DND-41 (cell line): ENCODE results near the gene CERKL.

Experiments
- ATAC-seq: fragments of 200-7000 bp; cut with Tn5 transposase; 3 replicates; pipeline ENCODE4 v1.9.1; 2021; ENCODE audit warnings: low read depth; ENCODE audit not compliant: insufficient read depth
- DNase-seq: peaks from one replicate; pipeline ENCODE4 v3.0.0-alpha.2; 2020
- H2AFZ ChIP-seq: 2 replicates; pipeline ENCODE4 v1.6.0; 2012; ENCODE audit warnings: low read depth, low read length
- H3K27ac ChIP-seq: 2 replicates; pipeline ENCODE4 v1.5.1; 2012; ENCODE audit warnings: low read length, inconsistent platforms
- H3K27me3 ChIP-seq: fragments of 200-600 bp; sonication (generic); 2 replicates; pipeline ENCODE4 v1.6.0; 2012; ENCODE audit warnings: low read length, mild to moderate bottlenecking, inconsistent platforms; ENCODE audit not compliant: insufficient read depth, poor library complexity
- H3K36me3 ChIP-seq: 2 replicates; pipeline ENCODE4 v1.5.1; 2012; ENCODE audit warnings: low read length, inconsistent platforms; ENCODE audit not compliant: insufficient read depth
- H3K4me1 ChIP-seq: 2 replicates; pipeline ENCODE4 v1.5.1; 2012; ENCODE audit warnings: mild to moderate bottlenecking, low read length; ENCODE audit not compliant: insufficient read depth
- H3K4me2 ChIP-seq: 2 replicates; pipeline ENCODE4 v1.6.0; 2012; ENCODE audit warnings: mild to moderate bottlenecking, moderate library complexity, low read length, inconsistent platforms; ENCODE audit not compliant: insufficient read depth
- H3K4me3 ChIP-seq, 2 experiments: fragments of 200-600 bp in 1 of 2; shearing (Covaris generic) in 1 of 2; 2 replicates each; pipeline ENCODE4 v1.5.1; 2012 to 2016; ENCODE audit warnings: inconsistent platforms in 2 of 2, low read length in 2 of 2, mild to moderate bottlenecking in 2 of 2, low read depth in 1 of 2, moderate library complexity in 1 of 2
- H3K79me2 ChIP-seq: 2 replicates; pipeline ENCODE4 v1.6.0; 2012; ENCODE audit warnings: low read length, inconsistent platforms; ENCODE audit not compliant: insufficient read depth
- H3K9ac ChIP-seq: 2 replicates; pipeline ENCODE4 v1.6.0; 2012; ENCODE audit warnings: low read depth, mild to moderate bottlenecking, inconsistent platforms, low read length, moderate library complexity
- H3K9me3 ChIP-seq: 2 replicates; pipeline ENCODE4 v1.5.1; 2012; ENCODE audit warnings: low read length, moderate library complexity, mild to moderate bottlenecking, inconsistent platforms; ENCODE audit not compliant: insufficient read depth, severe bottlenecking
- H4K20me1 ChIP-seq: 2 replicates; pipeline ENCODE4 v1.6.0; 2012; ENCODE audit warnings: low read length; ENCODE audit not compliant: insufficient read depth
- EZH2 ChIP-seq: IDR thresholded peaks from 3 replicates; pipeline ENCODE4 v1.6.1; 2012; ENCODE audit warnings: borderline replicate concordance, low read depth, mild to moderate bottlenecking, moderate library complexity, low read length, inconsistent platforms; ENCODE audit not compliant: severe bottlenecking
- TF ChIP-seq, protein P1 (sequence below): IDR thresholded peaks from 2 replicates; pipeline ENCODE4 v1.5.1; 2012; ENCODE audit warnings: borderline replicate concordance, low read length, moderate library complexity, mild to moderate bottlenecking; ENCODE audit not compliant: poor library complexity, severe bottlenecking; ENCODE audit errors: extremely low read depth

The CERKL gene

DNA sequence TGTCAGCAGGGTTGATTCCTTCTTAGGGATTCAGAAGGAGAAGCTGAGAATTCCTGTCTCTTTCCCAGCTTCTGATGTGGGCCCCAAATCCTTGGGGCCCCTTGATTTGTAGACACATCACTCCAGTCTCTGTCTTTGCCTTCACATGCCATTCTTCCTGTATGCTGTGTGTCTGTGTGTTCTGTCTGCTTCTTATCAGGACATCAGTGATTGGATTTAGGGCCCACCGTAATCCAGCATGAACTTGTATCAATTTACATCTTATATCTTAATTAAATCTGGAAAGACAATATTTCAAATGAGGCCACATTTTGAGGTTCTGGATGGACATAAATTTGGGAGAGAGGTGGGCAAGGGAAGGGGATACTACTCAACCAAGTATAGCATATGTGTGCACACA is 13.7 kb upstream of the CERKL start:
- ATAC-seq, result no peak
- no peaks in the 10 kb centered on the region for H4K20me1 ChIP-seq
- no peak overlapping the region for H3K27ac ChIP-seq
- H3K79me2 ChIP-seq, result no peaks in the 10 kb centered on the region
- DNase-seq, result no peak
- H3K4me1 ChIP-seq, result no peaks in the 10 kb centered on the region
- no peak overlapping the region for H3K4me3 ChIP-seq
- H3K27me3 ChIP-seq, result peaks cover 5% of the 10 kb centered on the region
- TF ChIP-seq EZH2, result no peak
- no peak overlapping the region for H2AFZ ChIP-seq
- no peak overlapping the region for H3K9ac ChIP-seq
- H3K4me2 ChIP-seq, result no peak overlapping the region
- H3K36me3 ChIP-seq, result no peaks in the 10 kb centered on the region
- H3K9me3 ChIP-seq, result no peaks in the 10 kb centered on the region

DNA sequence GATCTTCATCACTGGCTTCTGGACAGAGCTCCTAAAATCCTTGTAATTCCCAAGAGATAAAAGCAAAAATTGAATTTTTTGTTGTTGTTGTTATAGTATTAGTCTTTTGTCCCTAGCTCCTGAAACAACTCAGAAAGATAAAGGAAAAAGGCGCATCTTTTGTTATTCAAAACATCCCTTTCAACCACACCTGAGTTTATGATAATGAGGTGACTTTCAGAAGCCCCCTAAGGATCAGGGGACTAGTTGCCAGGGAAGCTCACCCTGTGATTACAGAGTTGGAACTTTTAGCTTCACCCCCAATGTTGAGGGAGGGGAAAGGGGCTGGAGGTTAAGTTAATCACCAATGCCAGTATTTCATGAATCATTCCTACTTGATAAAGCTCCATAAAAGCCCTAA is 10.3 kb upstream of the CERKL start:
- DNase-seq (no peak), ATAC-seq (no peak)
- Histone ChIP-seq H3K9me3 (no peaks in the 10 kb centered on the region), H2AFZ (no peak overlapping the region), H3K4me3 (no peak overlapping the region), H3K27ac (no peak overlapping the region), H4K20me1 (no peaks in the 10 kb centered on the region), H3K9ac (no peak overlapping the region), H3K79me2 (no peaks in the 10 kb centered on the region), H3K36me3 (no peaks in the 10 kb centered on the region), H3K27me3 (no peaks in the 10 kb centered on the region), H3K4me2 (no peak overlapping the region), H3K4me1 (no peaks in the 10 kb centered on the region)
- TF ChIP-seq EZH2, result no peak
- TF ChIP-seq, protein P1, sequence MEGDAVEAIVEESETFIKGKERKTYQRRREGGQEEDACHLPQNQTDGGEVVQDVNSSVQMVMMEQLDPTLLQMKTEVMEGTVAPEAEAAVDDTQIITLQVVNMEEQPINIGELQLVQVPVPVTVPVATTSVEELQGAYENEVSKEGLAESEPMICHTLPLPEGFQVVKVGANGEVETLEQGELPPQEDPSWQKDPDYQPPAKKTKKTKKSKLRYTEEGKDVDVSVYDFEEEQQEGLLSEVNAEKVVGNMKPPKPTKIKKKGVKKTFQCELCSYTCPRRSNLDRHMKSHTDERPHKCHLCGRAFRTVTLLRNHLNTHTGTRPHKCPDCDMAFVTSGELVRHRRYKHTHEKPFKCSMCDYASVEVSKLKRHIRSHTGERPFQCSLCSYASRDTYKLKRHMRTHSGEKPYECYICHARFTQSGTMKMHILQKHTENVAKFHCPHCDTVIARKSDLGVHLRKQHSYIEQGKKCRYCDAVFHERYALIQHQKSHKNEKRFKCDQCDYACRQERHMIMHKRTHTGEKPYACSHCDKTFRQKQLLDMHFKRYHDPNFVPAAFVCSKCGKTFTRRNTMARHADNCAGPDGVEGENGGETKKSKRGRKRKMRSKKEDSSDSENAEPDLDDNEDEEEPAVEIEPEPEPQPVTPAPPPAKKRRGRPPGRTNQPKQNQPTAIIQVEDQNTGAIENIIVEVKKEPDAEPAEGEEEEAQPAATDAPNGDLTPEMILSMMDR, result no peak

DNA sequence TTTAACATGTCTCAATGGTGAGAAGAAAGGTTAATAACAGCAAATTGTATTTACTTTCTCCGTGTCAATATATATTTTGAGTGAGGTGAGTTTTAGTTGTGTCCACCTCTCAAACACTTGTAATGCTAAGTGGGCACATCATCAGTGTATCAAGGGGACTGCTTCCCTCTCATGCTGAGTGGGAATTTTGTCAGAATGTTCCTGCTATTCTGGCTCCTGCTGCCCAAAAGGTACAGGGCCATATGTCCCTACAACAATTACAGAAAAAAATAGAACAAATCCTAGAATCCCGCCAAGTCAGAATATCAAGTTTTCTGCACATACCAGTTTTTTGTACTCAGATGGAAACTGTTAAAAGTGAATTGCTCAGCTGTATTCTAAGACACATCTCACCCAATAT is 5.4 kb upstream of the CERKL start:
- Histone ChIP-seq H3K27ac (no peak overlapping the region), H2AFZ (no peak overlapping the region), H3K36me3 (no peaks in the 10 kb centered on the region), H3K27me3 (no peaks in the 10 kb centered on the region), H3K9ac (no peak overlapping the region), H3K79me2 (no peaks in the 10 kb centered on the region), H4K20me1 (no peaks in the 10 kb centered on the region), H3K4me3 (no peak overlapping the region), H3K9me3 (no peaks in the 10 kb centered on the region), H3K4me2 (no peak overlapping the region), H3K4me1 (no peaks in the 10 kb centered on the region)
- ATAC-seq (no peak), DNase-seq (no peak)
- TF ChIP-seq, protein P1, result no peak
- TF ChIP-seq EZH2, result no peak

GRCh38 chr2:181660181-181660580 is 3.3 kb upstream of the CERKL start:
- Histone ChIP-seq H3K36me3 (no peaks in the 10 kb centered on the region), H3K4me2 (no peak overlapping the region), H3K9me3 (no peaks in the 10 kb centered on the region), H3K27me3 (no peaks in the 10 kb centered on the region), H2AFZ (no peak overlapping the region), H3K4me3 (no peak overlapping the region), H3K9ac (no peak overlapping the region), H3K4me1 (no peaks in the 10 kb centered on the region), H3K27ac (no peak overlapping the region), H4K20me1 (no peaks in the 10 kb centered on the region), H3K79me2 (no peaks in the 10 kb centered on the region)
- no peak for ATAC-seq
- no peak for DNase-seq
- TF ChIP-seq, protein P1, result no peak
- TF ChIP-seq EZH2, result no peak
